Stimulated activated CD8-positive, alpha-beta memory T cell treated with anti-CD3 and anti-CD28 coated beads, Interleukin-2, amount 100 ng/mL, for 48 hours (primary cell): ENCODE data around the gene TOM1L1.
A peak's percentile ranks its signal among the peaks of the same experiment; 100 is the strongest.

ENCODE experiments used
- DNase-seq, 2 donors: peaks; one replicate each; pipeline ENCODE4 v3.0.0-alpha.2; 2020; ENCODE audit warnings: low read depth in 2 of 2

The TOM1L1 gene

DNA sequence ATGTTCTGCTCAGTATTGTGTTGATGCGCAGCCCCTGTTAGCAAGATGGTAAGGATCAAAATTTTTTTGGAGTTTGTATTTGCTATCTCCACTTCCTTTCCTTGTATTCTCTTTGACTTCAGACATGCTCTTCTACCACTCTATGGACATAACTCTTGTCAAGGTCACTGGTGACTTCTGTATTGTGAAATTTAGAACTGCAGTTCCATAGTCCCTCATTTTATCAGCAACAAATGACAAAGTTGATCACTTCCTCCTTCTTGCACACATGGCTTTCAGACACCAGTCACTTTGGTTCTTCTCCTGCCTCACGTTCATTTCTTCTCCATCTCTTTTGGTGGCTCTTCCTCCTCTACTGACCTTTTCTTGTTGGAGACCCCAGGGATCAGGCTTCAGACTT, 46.7 kb downstream of the TOM1L1 start:
- no peak for DNase-seq

DNA sequence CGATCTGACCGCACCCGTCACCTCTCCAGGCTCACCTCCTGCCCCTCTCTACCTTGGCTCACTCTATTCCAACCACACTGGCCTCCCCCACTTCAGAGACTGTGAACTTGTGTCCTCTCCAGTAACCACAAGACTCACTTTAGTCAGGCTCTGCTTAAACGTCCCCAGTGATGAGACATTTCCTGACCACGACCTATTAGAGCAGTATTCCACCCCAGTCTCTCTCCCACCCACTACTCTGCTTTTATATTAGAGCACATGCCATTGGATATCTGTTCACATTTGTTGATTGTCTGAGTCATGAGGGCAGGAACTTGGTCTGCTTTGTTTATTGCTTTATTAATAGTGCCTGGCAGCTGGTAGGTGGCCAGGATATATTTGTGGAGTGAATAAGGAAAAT, 47.7 kb downstream of the TOM1L1 start:
- peak in 1 of 2 donors; percentile 1 for DNase-seq

DNA sequence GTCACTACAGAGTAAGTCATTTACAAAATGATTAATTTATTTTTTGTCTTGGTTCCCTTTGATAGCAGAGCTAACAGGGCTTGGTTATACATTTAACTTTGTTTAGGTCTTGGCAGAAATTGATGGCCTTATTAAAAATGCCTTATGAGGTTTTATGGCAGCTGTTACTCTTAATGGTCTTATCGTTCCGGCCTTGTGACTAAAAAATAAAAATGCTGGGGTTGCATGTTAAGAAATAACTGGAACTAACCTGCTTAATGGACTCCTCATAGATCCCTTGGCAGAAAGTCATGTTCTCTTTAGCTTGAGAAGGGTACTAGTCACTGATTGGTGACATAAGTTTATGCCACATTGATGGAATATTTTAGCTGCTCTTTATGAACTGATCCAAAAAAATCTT, 49.5 kb downstream of the TOM1L1 start:
- no peak for DNase-seq

DNA sequence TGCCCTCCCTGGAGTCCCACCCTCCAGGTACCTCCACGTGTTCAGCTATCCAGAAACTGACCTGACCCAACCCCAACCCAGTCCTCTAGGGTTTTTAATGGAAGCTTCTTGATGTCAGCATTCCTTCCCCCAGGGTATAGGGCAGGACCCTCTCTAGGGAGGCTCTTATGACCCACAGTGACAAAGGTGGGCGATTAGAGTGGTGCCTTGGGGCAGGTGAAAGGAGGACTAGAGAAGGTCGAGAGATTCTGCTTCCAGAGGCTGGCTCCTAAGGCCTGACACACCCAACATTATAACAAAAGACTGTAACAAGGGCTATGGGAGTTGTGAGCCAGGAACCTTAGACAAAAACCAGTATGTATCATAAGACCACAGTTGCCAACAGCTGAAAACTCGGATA, 50.6 kb downstream of the TOM1L1 start:
- DNase-seq, result no peak

DNA sequence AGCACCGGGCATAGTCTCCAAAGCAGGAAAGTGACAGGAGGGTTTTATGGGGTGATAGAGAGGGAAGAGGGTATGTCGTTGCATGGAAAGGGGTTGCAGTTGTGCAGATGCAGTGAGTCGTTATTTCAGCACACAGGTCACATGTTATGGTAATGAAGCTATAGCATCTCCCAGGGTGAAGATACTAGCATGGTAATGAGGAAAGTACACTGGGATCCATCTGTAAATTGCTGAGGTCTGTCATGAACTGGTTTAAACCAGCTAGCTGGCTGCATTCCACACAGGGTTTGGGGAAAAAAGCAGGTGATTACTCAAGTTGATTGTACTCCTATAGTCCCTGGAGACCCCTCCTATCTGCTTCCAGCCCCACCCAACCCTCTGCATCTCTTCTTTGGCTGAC, 56.1 kb downstream of the TOM1L1 start:
- DNase-seq, result no peak

DNA sequence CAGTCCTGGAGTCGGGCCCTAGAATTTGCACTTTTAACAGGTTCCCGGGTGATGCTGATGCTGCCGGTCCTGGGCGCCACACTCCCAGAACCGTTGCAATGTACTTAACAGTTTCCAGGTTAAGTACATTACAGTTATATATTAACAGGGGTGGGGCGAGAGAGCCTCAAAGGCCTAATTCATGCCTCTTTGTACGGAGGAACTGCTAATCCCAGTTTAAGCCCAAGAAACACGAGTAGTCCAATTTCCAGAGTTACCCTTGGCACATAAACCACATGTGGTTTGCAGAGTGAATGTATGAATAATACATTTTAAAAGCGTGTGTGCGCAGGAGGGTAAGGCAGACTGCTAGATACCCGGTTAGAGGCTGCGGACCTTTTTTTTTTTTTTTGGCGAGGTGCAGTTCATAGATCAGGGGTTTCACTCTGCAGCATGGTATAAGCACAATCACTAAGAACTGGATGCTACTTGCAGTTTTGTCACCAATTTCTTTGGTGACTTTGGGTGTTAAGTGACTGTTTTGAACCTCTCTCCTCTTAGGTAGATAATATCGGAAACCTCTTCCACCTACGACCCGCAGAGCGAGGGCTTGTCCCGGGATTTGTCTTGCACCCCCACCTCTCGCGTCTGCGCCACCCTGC, 67.1 kb downstream of the TOM1L1 start:
- DNase-seq, result no peak

DNA sequence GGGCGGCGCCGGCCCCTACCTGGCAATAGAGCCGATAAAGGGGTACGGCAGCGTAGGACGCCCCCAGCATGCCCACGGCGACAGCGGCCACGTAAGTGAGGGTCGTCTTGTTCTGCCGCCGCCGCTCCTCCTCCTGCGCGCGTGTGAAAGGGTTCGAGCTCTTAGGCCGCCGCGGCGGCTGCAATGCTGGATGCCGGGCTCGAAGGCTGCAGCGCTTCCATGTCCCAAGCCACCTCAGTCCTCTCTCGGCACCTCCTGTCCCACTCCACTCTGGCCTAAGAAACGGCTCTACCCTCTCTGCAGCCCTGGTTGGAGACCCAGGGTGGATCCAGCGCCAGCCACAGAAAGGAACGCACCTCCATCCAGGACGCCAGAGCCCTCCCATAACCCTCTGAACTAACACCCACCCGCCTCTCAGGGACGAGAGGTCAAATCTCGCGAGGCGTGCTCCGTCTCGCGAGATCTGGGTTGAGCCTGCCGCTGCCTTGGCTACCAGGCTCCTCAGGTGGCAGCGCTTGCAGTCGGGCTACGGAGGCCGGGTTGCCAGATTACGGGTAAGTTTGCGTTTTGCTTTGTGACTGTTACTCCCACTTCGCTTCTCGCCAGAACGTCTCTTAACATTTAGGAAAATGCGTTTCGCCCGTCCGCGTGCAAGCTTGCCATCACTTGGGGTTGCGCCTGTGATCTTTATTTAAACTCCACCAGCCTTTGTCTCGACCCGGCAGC, 67.8 kb downstream of the TOM1L1 start, which contains the start of the genes COX11 and STXBP4:
Gene COX11, minus strand, starts transcription at position 393 of the 726 bp plus-strand sequence. Its CDS starts 8 bp downstream, at position 385.
Gene STXBP4, plus strand, starts transcription at position 504 of the 726 bp plus-strand sequence. CDS start 17,455 bp downstream, outside the sequence.
- DNase-seq, result peak; percentile 84 to 87

DNA sequence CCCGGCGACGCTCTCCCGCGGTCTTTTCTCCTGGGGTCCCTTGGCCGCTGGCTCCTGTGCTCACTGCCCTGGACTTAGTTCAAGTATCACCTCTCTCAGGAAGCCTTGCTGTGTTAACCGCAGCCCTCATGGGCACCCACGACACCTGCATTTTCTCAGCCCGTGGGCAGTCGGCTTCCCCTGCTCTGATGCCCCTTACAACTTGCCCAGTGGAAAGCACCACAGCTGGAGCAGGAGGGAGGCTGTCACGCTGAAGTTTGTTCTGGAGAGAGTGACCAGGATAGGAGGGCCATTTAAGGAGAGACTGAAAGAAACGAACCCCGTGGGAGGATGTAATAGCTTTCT, 68.3 kb downstream of the TOM1L1 start:
- peak in 1 of 2 donors; percentile 7 for DNase-seq

DNA sequence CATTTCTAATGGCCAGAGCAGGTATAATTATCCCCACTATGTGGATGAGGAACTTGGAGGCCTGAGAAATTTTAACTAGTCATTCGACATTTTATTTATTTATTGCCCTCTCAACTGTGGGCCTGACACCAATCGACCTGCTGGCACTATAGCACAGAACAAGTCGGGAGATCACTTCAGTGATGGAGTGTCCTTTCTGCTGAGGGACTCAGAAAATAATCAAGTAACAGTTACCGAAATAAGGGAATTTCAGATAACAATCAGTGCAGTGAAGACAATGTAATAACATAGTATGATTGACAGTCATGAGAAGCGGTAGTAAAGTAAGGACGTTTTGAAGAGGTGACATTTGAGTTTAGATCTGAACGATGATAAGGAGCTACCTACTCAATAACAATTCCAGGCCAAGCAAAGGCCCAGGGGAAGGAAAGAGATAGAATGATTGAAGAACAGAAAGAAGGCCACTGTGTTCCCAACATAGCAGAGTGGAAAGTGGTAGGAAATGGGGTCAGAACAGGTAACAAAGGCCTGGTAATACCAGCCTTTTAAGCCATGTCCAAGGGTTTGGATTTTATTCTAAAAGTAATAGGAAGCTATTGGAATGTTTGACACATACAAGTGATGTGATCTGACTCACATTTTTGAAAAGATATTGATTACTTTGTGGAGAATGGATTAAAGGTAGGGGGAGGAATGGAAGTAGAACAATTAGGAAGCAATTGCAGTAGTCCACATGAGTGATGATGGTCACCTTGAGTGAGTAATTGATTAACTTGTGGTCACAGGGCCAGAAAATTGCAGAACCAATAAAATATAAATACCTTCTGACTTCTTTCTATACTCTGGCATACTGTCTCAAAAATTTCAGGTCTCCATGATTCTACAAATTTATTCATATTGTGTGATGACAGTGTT, 69.3 kb downstream of the TOM1L1 start:
- no peak for DNase-seq

DNA sequence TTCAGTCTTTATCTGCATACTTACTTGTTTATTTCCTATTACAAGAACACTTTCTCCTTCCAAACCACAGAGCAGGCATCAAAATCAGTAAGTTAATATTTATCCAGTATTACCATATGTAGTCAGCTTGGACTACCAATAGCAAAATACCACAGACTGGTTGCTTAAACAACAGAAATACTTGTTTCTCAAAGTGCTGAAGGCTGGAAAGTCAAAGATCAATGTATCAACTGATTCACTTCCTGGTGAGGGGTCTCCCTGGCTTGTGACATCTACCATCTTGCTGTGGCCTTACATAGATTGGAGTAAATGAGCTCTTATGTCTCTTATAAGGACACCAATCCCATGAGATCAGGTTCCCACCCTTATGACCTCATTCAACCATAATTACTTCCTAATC, 70.5 kb downstream of the TOM1L1 start:
- DNase-seq, result no peak

DNA sequence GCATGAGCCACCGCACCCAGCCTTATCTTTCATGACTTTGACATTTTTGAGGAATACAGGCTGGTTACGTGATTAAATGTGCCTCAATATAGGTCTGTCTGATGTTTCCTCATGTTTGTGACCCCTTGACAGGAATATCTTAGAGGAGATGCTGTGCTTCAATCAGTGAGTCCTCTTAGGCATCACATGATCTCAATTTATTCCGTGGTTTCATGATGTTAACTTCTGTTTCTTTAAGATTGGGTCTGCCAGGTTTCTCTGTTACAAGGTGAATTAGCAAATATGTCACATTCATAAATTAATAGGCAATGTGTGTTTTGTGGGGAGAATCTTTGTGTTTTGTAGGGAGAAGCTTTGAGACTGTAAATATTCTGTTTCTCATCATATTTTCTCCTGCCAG, 71.2 kb downstream of the TOM1L1 start:
- no peak for DNase-seq

DNA sequence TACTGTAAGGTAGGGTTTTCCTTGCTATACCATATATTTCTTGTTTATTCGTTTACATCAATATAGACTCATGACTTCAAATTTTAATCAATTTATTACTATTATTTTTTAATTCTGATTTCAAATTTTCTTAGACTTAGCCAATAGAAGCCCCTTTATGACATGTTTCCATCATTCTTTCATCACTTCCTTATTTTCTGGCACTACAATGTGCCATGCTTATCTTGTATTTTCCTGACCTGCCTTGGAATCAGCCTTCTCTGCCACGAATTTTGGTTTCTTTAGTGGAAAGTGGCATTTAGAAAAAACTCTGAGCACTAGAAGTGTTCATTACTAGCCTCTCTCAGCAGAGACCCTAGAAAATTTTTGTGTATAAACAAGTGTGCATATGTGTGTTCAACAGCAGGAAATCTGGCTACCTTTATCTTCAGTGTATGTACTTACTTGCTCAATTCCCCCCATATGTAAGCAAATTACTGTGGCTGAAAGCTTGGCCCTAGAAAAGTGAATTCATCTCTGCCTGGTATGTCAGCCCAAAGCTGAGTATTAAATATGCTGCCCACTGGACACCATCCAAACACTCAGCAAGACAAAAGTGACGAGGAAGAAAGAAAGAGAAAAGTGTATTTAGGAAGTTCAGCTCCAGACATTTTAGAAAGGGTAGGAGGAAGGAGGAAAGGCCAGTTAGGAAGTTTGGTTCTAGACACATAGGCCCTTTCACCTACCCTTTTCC, 71.9 kb downstream of the TOM1L1 start:
- DNase-seq, result no peak

DNA sequence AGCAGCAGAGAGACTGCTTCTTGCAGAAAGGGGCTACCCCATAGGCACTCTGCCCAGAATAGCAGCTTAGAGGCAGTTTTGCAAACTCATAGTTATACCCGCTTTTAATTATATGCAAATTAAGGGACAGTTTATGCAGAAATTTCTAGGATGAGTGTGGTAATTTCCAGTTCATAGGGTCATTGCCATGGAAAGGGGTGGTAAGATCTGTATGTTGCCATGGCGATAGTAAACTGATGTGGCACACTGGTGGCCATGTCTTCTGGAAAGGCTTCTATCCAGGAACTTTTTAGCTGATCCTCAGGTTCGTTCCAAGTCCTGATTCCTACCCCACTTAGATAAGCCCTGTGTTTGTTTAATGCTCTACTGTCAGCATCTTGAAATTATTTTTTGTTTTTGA, 74.1 kb downstream of the TOM1L1 start:
- no peak for DNase-seq

DNA sequence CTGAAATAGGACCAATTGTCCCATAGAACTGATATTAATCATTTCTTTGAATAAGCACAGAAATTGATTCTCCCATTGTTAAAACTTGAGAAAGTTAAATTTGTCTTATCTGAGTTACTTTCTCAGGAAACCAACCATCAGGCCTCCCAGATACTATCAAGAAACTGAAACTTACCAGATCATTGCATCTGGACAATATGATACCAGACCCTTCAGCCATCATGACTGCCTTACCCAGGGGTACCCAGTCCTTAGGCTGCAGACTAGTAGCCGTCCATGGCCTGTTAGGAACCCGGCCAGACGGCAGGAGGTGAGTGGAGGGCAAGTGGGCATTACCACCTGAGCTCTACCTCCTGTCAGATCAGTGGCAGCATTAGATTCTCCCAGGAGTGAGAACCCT, 75.7 kb downstream of the TOM1L1 start:
- no peak for DNase-seq

DNA sequence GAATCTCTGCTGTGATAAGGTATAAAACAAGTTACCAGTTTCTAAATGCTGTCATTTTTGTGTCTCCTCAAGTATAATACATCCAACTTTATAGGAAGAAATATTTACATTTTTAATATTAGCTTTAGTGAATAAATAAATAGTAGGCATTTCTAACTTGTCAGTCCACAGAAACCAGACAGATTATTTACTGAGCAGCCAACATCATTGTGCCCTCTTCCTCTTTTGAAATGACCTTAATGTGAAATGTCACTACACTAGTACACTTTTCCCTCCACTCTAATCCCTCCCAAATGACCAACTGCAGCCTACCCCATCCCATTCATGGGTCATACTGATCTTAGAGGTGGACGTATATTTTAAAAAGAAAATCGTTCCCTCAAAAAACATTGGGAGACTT, 77.1 kb downstream of the TOM1L1 start:
- no peak for DNase-seq

DNA sequence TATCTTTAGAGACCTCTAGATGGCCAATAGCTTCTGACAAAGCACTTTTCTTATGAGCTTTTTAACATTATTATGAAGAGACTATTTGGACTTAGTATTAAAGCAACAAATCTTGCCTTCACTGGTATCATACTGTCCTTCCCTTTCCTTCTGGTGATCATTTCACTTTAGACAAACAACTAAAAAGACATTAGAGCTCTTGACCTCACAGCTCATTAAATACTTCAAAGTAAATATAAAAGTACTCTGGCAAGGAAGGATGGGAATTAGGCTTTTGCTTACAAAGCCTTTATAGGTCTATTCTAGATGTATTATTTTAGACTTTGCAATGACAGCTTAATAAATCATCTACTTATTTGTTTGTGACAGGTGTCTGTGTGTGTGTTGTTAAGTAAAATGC, 79.0 kb downstream of the TOM1L1 start:
- DNase-seq, result no peak

DNA sequence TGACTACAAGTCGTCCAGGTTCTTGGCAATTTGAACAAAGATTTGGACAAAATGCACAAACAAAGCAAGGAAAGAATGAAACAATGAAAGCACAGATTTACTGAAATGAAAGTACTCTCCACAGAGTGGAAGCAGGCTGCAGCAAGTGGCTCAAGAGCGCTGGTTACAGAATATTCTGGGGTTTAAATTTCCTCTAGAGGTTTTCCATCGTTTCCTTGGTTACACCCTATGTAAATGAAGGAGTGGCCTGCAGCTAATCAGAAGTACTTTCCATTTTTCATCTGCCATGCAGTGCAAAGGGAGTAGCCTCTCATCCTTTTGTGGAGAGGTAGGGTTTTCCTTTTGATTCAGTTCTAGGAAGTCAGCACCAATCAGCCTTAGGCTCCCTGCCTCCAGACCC, 79.7 kb downstream of the TOM1L1 start:
- DNase-seq, result no peak

DNA sequence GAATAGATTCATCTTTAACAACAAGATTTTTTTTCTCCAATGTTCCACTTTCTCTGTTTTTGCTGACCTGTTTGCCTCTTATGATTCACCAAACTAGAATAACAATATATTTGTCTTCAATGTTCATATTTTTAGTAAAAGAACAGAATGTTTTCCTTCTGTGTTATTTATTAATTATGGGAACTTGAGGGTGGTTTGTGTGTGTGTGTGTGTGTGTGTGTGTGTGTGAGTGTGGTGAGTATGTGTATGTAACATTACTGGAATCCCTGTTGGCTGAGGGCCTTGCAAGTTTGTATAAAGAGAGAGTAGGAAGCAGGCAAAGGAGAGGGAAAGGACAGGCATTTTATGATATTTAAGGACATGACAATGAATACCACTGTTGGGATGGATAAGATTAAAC, 81.7 kb downstream of the TOM1L1 start:
- no peak for DNase-seq

DNA sequence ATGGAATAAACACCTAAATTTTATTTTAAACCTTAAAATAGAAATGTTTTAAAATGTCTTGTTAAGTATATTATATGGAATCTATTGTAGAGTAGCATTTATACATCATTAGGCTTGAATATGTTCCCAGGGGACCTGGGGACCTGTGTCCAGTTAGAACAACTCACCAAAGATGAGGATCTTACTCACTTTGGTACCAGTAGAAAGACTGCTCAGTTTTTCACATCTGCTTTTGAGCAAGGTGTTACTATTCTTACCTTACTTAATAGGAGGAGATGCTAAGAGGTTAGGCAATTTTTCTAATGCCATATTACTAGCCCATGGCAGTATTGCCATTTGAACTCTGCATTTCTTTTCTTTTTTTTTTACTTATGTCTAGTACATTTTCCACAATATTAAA, 82.6 kb downstream of the TOM1L1 start:
- DNase-seq, result no peak

DNA sequence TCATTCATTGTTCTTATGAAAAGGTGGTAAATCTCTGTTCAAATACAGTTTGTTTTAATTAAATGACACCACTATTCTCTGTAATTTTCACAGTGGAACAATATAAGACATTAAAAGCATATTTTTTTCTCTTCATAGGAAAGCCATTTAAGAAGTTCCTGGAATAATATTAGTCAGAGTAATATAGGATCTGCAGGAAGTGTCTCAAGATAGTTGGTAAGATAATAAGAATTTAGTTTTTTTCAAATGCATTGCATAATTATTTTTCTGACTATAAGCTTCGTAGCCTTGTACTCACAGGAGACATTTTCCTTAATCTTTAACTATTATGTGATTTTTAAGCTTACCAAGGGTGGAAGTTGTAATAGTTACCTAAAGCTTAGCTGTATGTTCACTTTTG, 84.8 kb downstream of the TOM1L1 start:
- DNase-seq, result no peak

DNA sequence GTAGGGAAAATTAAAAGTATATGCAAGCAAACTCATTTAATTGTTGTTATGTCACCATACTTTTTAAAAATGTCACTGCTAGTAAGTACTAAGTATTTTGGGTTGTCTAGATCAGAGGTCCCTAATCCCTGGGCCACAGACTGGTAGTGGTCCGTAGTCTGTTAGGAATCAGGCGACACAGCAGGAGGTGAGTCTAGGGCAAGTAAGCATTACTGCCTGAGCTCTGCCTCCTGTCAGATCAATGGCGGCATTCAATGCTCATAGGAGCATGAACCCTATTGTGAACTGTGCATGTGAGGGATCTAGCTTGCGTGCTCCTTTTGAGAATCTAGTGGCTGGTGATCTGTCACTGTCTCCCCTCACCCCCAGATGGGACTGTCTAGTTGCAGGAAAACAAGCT, 89.5 kb downstream of the TOM1L1 start:
- no peak for DNase-seq

DNA sequence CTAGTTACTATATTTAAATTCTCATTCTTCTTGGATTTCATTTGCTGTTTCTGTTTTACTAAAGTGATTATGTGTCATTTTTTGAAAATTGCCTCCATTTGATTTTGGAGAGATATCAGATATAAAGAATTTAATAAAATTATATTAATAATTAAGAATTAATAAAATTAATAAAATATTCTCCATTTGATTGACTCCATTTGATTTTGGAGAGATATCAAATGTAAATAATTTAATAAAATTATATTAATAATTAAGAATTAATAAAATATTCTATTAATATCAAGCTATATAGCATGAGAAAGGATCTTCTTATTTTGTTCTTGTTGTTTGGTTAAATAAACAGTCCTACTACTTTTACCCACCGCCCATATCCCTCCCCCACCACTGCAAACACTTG, 90.9 kb downstream of the TOM1L1 start:
- DNase-seq, result no peak
